ENCODE data around the gene KCNT1. TPM values are rescaled to one million over a fixed set of nuclear protein-coding genes. Genes with fewer than 3 reads are reported as not detected.

The KCNT1 gene
- total RNA-seq, 1 experiment from 2014 or later: not detected

DNA sequence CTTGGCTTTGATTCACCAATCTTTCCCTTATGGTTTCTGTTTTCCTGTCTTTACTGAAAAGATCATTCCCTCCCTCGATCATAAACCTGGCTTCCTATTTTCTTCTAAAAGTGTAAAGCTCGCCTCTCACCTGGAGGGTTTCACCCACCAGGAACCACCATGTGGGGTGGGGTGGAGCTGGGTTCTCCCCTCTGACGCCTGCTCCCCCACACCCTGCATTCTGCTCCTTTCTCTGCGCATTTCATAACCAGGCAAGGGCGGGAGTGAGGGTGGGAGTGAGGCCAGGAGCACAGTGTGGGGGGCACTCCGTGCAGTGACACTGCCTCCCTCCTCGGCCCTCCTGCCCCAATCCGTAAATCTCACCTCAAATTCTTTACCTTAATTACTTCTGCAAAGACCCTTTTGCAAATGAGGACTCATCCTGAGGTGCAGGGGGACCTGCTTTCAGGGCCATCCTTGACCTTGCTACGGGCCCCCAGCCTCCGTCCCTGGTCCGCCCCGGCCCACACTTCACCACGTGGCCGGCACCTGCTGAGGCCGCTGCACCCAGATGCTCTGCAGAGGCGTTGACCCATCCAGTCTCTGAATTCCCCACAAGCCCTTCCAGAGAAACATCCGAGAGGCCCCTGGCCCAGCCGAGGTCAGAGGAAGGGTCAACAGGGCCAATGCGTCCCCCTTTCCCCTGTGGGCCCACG, 59.3 kb downstream of the KCNT1 start:
- ChIA-PET POLR2A (ENCODE audit: unreplicated experiment) (no interaction called here), CTCF (no interaction called here)
- no peaks in the 10 kb centered on the region; the same call in 1 of the 2 replicates for H4K20me1 ChIP-seq (ENCODE audit: insufficient read depth)
- TF ChIP-seq, protein P1, sequence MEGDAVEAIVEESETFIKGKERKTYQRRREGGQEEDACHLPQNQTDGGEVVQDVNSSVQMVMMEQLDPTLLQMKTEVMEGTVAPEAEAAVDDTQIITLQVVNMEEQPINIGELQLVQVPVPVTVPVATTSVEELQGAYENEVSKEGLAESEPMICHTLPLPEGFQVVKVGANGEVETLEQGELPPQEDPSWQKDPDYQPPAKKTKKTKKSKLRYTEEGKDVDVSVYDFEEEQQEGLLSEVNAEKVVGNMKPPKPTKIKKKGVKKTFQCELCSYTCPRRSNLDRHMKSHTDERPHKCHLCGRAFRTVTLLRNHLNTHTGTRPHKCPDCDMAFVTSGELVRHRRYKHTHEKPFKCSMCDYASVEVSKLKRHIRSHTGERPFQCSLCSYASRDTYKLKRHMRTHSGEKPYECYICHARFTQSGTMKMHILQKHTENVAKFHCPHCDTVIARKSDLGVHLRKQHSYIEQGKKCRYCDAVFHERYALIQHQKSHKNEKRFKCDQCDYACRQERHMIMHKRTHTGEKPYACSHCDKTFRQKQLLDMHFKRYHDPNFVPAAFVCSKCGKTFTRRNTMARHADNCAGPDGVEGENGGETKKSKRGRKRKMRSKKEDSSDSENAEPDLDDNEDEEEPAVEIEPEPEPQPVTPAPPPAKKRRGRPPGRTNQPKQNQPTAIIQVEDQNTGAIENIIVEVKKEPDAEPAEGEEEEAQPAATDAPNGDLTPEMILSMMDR (conservative IDR thresholded peaks at IDR 0.05): no peak
- no peak for TF ChIP-seq EZH2 (IDR thresholded peaks at IDR 0.05; ENCODE audit: low read depth)
- no peaks in the 10 kb centered on the region for H3K36me3 ChIP-seq (ENCODE audit: low read depth)
- H3K4me1 ChIP-seq (replicated peaks; ENCODE audit: insufficient read depth): no peaks in the 10 kb centered on the region
- H3K4me3 ChIP-seq: no peak overlapping the region
- no peaks in the 10 kb centered on the region for H3K79me2 ChIP-seq (ENCODE audit: low read depth)
- intact Hi-C loops (cut with micrococcal nuclease; ENCODE audit: unreplicated experiment): no loop called here
- no TSS peak for BruUV-seq (replicated peaks)
- H3K9me2 ChIP-seq (ENCODE audit: insufficient read depth): no peaks in the 10 kb centered on the region
- H3K27ac ChIP-seq: no peak overlapping the region
- peak in 1 of 2 experiments; percentile 6 for DNase-seq
- peaks cover 86% of the 10 kb centered on the region for H3K27me3 ChIP-seq (ENCODE audit: insufficient read depth, low read depth)
- H3K4me2 ChIP-seq: no peak overlapping the region
- H2AFZ ChIP-seq: no peak overlapping the region
- H3F3A ChIP-seq (ENCODE audit: insufficient read depth, low read depth): no peaks in the 10 kb centered on the region
- H3K9me3 ChIP-seq (ENCODE audit: insufficient read depth, low read depth): no peaks in the 10 kb centered on the region

DNA sequence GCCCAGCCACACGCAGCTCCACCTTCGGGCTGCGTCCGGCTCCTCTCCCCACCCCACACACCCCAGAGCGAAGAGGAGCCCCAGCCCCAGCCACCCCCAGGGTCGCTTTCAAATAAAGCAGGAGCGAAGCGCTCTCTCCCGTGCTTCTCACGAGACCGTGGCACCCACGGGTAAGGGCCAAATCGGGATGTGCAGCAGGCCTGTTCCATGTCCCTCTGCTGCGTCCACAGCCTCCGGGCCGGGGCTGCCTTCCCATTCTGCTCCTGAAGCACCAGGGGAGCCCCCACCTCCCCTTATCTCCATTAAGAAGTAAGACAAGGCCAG, 59.8 kb downstream of the KCNT1 start:
- Histone ChIP-seq H3K27me3 (ENCODE audit: insufficient read depth, low read depth) (peaks cover 83% of the 10 kb centered on the region), H3K4me2 (no peak overlapping the region), H3K4me1 (replicated peaks; ENCODE audit: insufficient read depth) (no peaks in the 10 kb centered on the region), H2AFZ (no peak overlapping the region), H3K9me2 (ENCODE audit: insufficient read depth) (no peaks in the 10 kb centered on the region), H3K27ac (no peak overlapping the region), H3K36me3 (ENCODE audit: low read depth) (no peaks in the 10 kb centered on the region), H4K20me1 (ENCODE audit: insufficient read depth) (no peaks in the 10 kb centered on the region; the same call in 1 of the 2 replicates), H3F3A (ENCODE audit: insufficient read depth, low read depth) (no peaks in the 10 kb centered on the region), H3K4me3 (no peak overlapping the region), H3K9me3 (ENCODE audit: insufficient read depth, low read depth) (no peaks in the 10 kb centered on the region), H3K79me2 (ENCODE audit: low read depth) (no peaks in the 10 kb centered on the region)
- no peak for TF ChIP-seq EZH2 (IDR thresholded peaks at IDR 0.05; ENCODE audit: low read depth)
- TF ChIP-seq, protein P1 (conservative IDR thresholded peaks at IDR 0.05): no peak
- BruUV-seq (replicated peaks): no TSS peak
- no peak for DNase-seq
- CTCF ChIA-PET: no interaction called here
- POLR2A ChIA-PET (ENCODE audit: unreplicated experiment): no interaction called here
- intact Hi-C loops (cut with micrococcal nuclease; ENCODE audit: unreplicated experiment): no loop called here

DNA sequence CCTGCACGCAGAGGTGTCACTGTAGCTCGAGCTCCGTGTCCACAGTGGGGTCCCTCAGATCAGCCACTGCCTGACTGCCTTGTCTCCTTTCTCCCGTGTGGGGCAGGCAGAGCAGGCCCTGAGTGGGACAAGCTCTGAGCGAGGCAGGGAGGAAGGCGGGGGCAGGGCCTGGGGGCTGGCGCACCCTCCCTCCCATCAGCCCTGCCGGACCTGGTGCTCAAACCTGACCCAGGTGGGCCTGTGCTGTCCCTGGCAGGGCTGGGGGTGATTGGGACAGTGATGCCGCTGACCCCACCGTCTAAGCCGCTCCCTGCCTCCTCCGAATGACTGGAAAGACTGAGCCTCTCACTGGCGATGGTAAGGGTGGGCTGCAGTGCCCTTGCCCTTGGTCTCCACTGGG, 60.9 kb downstream of the KCNT1 start:
- DNase-seq: no peak
- intact Hi-C loops (cut with micrococcal nuclease; ENCODE audit: unreplicated experiment): no loop called here
- no peak overlapping the region for H3K27ac ChIP-seq
- H2AFZ ChIP-seq: no peak overlapping the region
- TF ChIP-seq, protein P1 (conservative IDR thresholded peaks at IDR 0.05): no peak
- no peak for TF ChIP-seq EZH2 (IDR thresholded peaks at IDR 0.05; ENCODE audit: low read depth)
- no peaks in the 10 kb centered on the region for H3K9me3 ChIP-seq (ENCODE audit: insufficient read depth, low read depth)
- H3K79me2 ChIP-seq (ENCODE audit: low read depth): no peaks in the 10 kb centered on the region
- H4K20me1 ChIP-seq (ENCODE audit: insufficient read depth): no peaks in the 10 kb centered on the region; the same call in 1 of the 2 replicates
- CTCF ChIA-PET: no interaction called here
- H3K36me3 ChIP-seq (ENCODE audit: low read depth): no peaks in the 10 kb centered on the region
- H3K27me3 ChIP-seq (ENCODE audit: insufficient read depth, low read depth): peaks cover 75% of the 10 kb centered on the region
- no peaks in the 10 kb centered on the region for H3F3A ChIP-seq (ENCODE audit: insufficient read depth, low read depth)
- no peaks in the 10 kb centered on the region for H3K4me1 ChIP-seq (replicated peaks; ENCODE audit: insufficient read depth)
- POLR2A ChIA-PET (ENCODE audit: unreplicated experiment): interaction anchor here (0.6 kb wide), 1 partner anchor 525 kb away, joined by 3 read pairs; no protein-coding TSS in a partner anchor
- BruUV-seq (replicated peaks): no TSS peak
- no peaks in the 10 kb centered on the region for H3K9me2 ChIP-seq (ENCODE audit: insufficient read depth)
- no peak overlapping the region for H3K4me3 ChIP-seq
- no peak overlapping the region for H3K4me2 ChIP-seq
